ENCODE measurements around the gene TNS2.

TNS2 gene

DNA sequence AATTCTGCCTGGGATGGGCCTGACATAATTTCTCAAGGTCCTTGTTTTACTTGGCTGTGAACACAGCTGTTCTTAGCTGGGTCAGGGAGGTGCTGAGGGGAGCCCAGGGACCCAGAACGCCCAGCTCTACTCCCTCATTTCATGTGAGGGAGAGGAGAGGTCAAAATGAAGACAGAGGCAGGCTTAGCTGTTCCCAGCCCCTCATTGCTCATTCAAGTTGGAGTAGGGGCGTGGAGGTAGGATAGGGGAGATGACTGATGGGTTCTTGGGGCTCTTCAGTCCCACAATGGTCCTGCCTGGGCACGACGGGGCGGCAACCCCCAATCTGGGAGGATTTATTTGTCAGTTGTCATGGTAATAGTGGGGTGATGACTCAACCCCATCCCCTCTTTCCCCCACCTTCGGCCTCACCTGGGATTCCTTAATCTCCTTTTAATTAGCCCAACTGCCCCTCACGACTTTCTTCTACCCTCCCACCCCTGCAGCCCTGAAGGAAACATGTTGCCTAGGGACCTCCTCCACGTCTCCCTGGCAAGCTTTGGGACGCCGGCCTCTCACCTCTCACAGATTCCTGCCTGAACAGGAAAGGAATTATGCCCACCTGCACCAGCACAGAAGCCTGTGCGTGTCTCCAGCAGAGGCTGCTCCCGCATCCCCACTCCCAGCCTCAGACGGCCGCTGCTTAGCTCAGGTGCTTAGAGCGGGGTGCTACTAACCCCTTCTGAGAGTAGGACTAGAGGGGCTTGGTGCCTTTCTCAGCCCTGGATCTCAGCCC, 19.1 kb downstream of the TNS2 start:
- no peak for DNase-seq

DNA sequence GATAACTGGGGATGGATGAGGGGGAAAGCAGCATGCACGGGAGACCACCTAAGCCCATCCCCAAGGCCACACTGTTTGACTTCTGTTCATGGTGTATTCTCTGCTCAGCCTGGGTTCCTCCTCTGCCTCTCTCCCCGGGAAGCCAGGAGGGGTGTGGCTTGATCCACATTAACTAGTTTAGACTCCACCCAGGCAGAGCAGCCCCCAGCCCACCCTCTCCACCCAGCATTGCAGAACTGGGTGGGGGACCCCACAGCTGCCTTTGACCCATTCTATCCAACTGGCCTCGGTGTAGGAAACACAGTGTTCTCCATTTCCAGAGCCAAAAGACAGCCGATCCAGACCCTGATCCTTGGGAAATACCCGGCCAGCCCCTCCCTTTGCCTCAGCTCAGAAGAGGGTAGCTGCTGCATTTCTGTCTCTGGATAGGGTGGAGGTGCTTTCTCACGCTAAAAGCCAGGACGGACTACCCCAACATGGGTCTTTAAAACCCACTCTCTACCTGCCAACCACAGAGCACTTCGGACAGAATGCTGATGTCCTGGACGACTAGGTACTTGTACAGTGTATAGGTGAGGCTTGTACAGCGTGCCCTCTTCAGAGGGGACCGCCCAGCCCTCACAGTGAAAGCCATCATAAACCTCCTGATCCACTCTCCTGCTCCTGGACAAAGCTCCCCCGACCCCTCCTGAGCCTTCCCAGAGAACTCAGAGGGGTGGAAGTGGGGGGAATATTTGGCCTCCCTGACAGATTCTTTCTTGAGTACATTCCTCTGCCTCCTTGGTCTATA, 20.0 kb downstream of the TNS2 start:
- DNase-seq, result no peak

DNA sequence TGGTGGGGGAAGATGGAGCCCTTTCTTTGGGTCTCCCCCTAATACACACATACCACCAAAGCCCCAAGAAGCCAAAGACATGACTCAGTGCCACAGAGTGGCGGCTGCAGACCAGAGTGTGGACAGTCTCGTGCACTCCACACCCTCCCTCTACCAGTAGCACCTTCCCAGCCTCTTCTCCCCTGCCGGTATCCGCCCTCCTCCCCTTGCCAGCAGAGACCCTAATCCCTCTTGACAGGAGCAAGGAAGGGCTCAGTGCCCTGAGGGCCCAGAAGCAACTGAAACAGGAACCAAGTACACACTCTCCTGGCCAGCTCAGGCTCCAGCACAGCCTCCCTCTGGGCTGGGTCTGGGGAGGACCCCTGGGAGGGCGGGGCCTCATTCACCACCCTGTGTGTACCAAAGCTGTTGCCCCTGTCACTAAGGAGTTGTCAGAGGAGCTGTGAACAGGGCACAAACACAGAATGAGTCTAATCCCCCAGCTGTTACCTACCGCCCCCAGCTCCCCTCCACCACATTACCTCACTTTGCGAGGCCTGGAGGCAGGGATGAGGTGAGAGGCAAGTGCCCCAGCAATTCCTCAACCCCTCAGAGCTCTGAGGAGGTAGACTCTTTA, 21.1 kb downstream of the TNS2 start:
- no peak for DNase-seq

DNA sequence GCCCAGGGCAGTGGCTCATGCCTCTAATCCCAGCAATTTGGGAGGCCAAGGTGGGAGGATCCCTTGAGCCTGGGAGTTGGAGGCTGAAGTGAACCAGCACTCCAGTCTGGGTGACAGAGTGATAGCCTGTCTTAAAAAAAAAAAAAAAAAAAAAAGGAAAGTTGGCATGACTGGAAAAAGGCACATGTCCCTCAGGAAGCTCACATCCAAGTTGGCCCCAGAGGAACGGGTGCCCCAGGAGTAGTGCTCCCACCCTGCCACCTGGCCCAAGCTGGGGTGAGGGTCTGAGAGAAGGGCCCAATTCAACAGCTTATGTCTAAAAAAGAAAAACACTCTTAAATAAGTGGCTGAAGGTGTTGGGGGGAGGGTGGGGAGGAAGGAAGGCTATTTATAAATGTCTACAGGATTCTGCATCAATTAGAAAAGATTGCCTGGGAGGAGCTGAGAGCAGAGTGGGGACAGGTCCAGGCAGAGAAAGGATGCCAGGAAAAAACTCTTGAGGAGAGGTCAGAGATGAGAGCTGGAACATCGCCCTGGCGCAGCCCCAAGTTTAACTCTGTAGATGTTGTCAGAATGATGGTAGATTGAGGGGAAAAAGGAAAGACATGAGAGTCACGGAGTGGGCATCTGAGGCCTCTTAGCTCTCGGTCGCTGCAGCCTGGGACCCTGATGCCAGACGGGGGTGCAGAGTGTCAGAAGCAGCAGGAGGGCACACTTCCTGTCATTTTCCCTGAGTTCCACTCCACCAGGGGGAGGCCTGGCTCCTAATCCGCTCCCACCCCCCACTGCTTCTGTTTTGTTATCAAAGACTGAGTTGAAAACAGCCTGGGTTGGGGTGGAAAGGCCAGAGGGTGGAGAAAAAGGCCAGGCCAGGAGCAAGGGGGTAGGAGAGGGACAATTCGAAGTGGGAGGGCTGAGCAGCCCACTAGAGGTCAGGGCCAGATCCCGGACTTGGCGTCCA, 22.0 kb downstream of the TNS2 start:
- DNase-seq, result no peak

DNA sequence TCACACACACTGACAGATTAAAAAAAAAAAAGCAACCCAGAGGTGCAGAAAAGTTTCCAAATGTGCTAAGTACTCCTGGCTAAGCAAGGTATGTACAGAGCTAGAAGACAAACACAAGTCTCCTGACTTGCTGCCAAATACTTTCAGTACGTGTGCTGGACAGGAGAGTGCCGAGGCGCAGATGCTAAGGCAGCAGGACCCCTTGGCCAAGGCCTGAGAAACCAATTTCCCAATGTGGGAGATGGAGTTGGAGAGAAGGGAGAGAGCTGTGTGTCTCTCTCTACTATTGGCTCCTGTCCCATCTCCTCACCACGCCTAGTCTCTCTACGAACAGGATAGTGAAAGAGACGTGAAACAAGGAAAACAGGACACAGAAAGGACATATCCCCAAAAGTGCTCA, 24.0 kb downstream of the TNS2 start:
- no peak for DNase-seq

DNA sequence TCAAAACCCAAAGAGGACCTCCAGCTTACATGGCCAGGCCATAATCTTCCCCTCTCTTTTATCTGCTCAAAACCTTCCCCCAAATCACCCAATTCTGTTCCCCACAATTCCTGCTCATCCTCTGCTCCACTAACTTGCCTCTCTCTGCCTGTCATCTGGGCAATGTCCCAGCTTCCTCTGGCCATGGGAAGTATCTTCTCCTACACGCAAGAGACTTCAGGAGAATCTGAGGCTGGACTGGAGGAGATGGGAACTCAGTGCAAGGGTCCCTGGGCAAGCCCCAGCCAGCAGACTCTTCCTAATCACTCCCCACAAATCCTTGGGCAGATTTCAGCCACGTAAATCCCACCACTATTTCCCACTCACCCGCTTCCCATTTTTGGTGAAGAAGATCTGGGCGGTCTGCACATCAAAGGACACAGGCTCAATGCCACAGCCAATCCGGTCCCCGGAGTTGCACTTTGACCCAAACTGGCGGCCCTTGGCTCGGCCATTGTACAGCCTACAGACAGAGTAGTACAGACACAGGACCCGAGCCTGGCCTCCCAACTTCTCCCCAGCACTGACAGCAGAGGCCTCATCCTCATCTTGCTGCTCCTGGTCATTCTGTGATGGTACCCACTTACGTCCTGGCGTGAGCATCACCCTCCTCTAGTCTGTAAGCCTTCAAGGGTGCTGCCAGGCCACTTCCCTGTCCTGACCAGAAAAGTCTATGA, 24.6 kb downstream of the TNS2 start:
- DNase-seq, result no peak

DNA sequence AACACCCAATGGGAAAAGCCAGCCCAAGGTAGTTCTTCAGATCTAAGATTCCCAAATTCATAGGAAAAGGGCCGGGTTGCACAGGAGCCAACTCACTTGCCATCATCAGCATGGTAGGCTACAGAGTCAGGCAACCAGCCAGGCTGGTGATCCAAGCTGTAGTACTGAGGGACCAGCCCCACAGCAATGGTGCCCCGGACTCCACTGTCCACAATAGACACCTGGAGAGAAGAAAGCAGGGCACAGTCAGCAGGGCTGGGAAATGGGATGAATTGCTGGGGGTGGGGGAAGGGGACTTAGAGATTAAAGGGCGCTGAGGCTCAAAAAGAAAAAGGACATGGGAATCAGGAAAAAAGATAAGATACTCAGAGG, 25.1 kb downstream of the TNS2 start:
- DNase-seq, result no peak

DNA sequence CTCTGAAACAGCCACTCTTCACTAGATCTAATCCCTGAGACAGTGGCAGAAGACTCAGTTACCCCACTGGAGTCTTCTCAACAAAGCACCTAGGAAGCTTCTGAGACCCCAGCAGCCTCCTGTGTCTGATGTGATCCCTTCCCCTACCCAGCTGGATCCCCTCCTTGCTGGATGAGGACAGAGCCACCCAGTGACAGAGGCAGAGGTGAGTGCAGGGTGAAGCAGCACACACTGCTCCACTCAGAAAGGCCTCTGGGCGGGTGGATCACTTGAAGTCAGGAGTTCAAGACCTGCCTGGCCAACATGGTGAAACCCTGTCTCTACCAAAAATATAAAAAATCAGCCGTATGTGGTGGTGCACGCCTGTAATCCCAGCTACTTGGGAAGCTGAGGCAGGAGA, 26.6 kb downstream of the TNS2 start:
- DNase-seq, result no peak

DNA sequence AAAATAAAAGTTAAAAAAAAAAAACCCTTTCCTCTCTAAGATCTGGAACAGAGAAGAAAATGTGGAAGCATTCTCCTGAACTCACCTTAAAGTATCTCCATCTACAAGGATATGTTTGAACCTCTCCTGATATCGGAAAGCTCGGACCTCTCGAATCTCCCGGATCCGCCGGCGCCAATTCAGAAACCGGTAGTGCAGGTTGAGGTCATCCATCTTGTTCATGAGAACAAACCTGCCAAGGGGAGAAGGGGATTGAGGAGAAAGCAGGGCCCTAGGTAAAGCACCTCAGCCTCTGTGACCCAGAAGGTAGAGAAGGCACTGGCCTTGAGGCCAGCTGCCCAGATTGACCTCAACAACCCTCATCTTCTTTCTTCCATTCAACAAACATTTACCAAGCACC, 27.2 kb downstream of the TNS2 start:
- DNase-seq, result no peak

DNA sequence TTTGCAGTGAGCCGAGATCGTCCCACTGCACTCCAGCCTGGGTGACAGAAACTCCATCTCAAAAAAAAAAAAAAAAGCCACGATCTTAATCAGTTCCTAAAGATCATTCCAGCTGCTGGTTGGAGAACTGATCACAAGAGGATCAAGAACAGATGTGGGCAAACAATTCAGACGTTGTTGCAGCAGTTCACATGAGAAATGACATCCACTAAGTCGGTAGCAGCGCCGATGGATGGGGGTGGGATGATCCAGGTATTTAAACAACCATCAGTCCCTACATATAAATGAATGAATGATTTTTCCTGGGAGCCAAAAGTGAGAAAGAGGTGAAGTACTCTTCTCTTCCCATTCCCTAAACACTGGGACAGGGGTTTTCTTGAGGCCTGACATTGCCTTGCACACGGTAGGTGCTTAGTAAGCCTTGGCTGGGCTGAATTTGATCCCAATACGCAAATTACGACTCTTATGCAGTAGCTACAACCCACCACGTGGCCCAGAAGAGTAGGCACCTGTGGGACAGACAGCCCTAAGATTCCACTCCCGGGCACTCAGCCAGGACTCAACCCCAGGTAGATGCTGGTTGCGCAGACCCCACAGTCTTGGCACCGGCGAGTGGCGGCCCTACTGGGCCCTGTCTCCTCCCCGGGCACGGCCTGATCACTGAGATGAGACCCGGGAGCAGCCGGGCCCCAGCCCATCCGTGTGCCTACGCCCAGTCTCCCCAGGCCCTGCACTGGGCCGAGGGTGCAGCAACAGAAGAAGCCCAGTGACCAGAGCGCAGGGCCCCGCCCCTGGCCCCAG, 28.8 kb downstream of the TNS2 start:
- no peak for DNase-seq

DNA sequence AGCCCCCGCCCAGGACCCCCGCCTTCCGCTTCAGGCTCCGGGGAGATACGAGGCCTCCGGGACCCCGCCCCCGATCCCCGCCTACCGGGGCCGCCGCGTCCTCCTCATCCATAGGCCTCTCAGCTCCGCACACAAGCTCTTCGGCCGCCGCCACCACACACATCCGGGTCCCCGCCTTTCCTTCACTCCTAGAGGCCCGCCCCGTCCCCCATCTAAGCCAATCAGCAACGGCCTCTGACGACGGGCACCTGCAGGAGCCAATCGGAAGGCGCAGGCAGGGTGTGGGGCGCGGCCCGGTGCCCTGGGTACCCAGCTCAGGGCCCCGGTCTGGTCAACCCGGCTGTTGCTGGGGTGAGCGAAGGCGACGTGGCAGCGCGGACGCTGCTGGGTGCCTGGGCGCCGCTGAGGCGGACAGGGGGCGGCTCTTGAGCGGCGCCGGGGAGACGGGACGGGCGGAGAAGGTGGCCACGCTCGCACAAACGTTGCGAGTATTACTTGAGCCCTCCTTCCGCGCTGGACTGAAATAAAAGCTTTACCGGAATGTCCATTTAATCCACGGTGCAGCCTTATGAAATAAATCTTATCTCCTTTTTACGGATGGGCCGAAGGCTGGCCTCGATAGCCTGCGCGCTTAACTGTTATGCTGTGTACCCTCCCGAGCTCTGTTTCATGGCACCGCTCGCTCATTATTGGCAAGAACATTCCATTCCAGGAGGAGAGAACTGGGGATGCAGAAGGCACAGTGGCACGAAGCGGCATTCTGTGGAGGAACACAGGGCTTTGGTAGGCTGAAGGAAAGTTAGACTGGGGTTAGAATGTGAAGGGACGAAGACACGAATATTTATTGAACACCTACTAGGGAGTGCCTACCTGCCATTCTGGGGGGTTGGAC, 29.6 kb downstream of the TNS2 start, which contains the start of gene SPRYD3:
TSS of gene SPRYD3 (minus strand) at position 165 of the 892 bp plus-strand sequence. CDS start at position 108, 57 bp downstream.
- peak; percentile 93 for DNase-seq

DNA sequence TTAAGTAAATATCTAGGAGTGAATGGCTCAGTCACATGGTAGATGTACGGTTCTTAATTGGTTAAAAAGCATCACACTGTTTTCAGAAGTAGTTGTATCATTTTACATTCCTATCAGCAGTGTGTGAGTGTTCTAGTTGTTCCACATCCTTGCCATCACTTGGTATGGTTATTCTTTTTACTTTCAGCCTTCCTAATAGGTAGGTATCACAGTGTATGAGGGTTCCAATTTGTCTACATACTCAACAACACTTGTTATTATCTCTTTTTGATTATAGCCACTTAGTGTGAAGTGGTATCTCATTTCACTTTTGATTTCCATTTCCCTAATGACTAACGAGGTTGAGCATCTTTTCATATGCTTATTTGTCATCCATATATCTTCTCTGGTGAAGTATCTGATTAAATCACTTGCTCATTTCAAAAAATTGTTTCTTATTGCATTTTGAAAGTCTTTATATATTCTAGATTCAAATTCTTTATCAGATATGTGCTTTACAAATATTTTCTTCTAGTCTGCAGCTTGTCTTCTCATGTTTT, 32.8 kb downstream of the TNS2 start:
- DNase-seq, result no peak

DNA sequence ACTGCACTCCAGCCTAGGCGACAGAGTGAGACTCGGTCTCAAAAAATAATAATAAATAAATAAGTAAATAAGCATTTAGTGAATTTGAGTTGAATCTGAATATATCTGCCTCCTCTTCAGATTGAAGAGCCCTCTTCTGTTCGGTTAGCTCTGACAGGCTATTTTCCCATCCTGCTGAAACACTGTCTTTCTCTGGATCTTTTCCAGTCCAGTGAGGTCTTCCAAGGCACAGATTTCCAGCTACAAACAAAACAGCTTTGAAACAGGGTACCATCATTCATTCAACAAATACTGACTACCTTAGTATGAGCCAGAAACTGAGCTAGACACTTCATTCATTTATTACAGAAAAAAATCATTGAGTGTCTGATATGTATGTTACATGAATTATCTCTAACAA, 36.5 kb downstream of the TNS2 start:
- no peak for DNase-seq

DNA sequence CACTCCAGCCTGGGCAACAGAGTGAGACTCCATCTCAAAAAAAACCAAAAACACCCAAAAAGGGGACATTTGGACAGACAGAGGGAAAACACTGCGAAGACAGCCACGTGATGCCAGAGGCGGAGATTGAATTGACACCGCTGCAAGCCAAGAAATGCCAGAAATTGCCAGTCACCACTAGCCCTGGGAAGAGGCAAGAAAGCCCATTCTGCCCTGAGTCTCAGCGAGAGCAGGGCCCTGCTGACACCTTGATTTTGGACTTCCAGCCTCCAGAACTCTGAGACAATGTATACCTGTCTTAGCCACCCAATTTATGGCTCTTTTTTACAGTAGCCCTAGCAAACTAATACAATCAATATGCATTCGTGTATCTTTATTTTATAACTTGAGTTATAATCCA, 40.2 kb downstream of the TNS2 start:
- no peak for DNase-seq

DNA sequence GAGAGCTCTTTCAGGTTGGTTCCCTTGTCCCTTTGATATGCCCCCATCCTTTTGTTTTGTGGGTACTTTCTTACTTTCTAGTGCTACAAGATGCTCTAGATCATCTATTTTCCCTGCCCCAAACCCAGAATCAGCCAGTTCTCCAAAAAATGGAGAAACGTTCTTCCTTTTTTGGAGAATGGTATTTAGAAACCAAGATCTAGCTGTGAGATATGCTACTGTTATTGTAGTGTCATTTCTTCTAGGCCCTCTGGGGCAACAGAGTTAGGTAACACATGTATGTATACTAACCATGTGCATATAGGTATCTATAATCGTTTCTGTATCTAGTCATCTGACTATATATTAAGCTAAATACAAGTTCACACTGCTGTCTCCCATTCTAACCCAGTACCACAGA, 40.7 kb downstream of the TNS2 start:
- no peak for DNase-seq

DNA sequence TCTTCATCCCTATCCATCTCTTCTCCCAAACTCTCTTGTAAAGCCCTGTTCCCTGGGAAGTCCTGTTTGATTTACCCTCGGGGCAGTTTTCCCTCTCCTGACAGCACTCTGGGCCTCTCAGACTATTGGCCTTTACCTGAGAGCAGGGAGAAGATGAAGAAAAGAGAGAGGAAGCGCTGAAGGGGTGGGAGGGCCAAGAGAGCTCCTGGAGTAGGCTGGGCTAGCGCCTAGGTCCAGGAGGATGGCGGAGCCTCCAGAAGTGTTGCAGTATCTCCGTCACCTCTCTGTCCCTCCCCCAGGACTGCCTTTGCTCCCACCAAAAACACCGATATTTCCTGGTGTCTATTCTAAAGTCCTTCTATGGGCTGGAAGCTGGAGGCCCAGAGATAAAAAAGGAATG, 41.9 kb downstream of the TNS2 start:
- no peak for DNase-seq

DNA sequence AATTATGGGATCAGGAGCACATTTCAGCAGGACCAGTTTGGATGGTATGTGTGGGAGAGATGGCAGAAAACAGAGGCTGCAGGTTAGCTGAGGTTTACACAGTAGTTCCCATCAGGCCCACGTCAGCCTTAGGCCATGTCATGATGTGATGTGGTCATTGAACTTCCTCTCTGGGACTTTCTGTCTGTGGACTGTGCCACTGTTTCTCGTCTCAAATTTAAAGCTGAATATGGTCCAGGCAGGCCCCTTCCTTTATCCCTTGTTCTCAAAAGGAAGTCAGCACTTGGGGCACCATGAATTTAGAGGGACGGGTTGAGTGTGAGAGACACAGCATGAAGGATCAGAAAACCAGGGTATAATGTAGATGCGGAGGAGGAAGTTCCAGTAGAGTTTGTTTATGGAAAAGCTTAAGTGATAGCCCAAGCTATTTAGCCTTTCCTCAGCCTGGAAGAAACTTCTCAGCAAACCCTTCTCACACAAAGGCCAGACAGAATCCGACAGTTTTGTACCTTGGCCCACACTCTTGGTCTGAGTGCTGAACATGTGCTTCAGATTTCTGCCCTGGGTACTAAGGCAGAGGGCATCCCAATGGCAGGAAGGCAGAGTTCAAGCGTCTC, 44.0 kb downstream of the TNS2 start:
- DNase-seq, result no peak

DNA sequence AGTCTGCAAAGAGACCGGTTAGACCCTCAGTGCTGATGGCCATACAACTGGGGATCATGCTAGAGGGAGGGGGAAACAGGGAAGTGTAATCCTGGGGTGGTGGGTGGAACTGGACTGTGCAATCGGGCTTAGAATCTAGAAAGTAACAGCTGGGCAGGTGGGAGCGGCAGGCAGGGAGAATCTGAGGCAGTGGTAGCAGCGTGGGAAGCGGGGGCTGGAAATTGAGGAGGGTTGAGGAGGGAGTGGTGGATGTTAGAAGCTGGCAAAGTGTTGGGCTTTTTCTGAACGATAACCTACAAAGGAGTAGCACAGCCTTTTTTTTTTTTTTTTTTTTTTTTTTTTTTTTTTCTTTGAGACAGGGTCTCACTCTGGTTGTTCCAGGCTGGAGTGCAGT, 44.5 kb downstream of the TNS2 start:
- no peak for DNase-seq

Measured in kidney glomerular epithelial cell (primary cell).